ENCODE results near the gene ARHGAP15. TPM values are rescaled to one million over a fixed set of nuclear protein-coding genes. Genes with fewer than 3 reads are reported as not detected.

Gene ARHGAP15
- total RNA-seq, 2 donors from 2014 or later, result 11.0 to 11.8 TPM

DNA sequence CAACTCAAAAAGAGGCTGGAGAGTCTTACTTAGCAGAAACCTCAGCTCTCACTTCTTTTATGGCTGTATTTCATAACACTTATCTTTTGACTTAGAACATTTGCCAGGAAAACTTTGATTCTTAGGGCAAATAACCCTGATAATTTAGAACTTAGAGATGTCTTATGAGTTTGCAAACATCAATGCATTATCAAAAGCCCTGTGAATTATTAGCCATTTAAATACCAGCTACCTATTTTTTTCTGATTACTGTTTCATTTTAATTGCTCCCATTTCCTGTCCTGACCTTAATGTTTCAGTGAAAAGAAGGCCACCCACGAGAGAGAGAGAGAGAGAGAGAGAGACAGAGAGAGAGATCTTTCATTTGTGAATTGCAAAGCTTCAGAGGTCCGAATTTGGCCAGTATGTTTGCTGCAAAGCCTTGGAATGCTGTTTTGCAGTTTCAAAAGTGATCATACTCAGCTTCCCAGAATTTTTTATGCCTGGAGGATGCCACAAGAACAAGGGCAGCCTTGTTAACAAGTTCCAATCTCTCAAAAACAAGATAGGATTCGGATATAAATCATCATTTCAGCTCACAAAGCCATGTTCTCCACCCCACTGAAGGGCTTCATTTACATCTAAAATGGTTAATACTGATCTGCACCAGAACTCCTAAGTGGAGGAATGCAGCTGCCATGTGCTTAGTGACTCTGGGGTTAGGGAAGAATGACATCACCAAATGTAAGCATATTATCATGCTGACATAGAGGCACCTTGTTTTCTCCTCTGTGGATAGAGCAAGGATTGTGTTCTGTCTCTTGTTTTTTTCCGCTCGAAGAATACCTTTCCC lies 478.2 kb downstream of the ARHGAP15 start:
- Histone ChIP-seq H3K4me3 (no peak overlapping the region), H3K4me1 (ENCODE audit: control insufficient read depth in 1 of 2, low read depth in 2 of 2) (no peaks in the 10 kb centered on the region), H3K27me3 (replicated peaks; ENCODE audit: insufficient read depth) (no peaks in the 10 kb centered on the region), H3K27ac (no peak overlapping the region), H3K9me3 (no peaks in the 10 kb centered on the region), H3K36me3 (no peaks in the 10 kb centered on the region)
- DNase-seq (ENCODE audit: low spot score), result no peak
- no peak for ATAC-seq (ENCODE audit: insufficient number of reproducible peaks, low FRiP score, low read depth)
- TF ChIP-seq, protein P1, sequence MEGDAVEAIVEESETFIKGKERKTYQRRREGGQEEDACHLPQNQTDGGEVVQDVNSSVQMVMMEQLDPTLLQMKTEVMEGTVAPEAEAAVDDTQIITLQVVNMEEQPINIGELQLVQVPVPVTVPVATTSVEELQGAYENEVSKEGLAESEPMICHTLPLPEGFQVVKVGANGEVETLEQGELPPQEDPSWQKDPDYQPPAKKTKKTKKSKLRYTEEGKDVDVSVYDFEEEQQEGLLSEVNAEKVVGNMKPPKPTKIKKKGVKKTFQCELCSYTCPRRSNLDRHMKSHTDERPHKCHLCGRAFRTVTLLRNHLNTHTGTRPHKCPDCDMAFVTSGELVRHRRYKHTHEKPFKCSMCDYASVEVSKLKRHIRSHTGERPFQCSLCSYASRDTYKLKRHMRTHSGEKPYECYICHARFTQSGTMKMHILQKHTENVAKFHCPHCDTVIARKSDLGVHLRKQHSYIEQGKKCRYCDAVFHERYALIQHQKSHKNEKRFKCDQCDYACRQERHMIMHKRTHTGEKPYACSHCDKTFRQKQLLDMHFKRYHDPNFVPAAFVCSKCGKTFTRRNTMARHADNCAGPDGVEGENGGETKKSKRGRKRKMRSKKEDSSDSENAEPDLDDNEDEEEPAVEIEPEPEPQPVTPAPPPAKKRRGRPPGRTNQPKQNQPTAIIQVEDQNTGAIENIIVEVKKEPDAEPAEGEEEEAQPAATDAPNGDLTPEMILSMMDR (IDR thresholded peaks at IDR 0.05), result no peak

DNA sequence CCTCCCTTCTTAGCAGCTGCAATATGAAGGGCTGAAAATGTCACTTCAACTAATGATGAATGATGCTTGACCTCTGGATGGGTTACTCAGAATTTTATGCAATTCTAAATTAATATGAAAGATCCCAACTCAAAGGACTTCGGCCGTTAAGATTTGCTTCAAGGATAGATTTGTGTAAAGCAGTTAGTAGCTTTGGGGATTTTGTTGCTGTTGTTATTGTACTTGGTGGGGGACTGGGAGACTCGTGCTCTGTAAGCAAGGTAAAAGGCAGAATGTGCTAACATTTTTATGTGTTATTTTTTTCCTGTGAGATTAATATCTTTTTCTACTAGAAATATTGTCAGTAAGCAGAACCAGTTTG lies 478.8 kb downstream of the ARHGAP15 start:
- Histone ChIP-seq H3K36me3 (no peaks in the 10 kb centered on the region), H3K27me3 (replicated peaks; ENCODE audit: insufficient read depth) (no peaks in the 10 kb centered on the region), H3K4me1 (ENCODE audit: control insufficient read depth in 1 of 2, low read depth in 2 of 2) (no peaks in the 10 kb centered on the region), H3K9me3 (no peaks in the 10 kb centered on the region), H3K27ac (no peak overlapping the region), H3K4me3 (no peak overlapping the region)
- DNase-seq (ENCODE audit: low spot score) (no peak), ATAC-seq (ENCODE audit: insufficient number of reproducible peaks, low FRiP score, low read depth) (no peak)
- TF ChIP-seq, protein P1 (IDR thresholded peaks at IDR 0.05), result no peak

DNA sequence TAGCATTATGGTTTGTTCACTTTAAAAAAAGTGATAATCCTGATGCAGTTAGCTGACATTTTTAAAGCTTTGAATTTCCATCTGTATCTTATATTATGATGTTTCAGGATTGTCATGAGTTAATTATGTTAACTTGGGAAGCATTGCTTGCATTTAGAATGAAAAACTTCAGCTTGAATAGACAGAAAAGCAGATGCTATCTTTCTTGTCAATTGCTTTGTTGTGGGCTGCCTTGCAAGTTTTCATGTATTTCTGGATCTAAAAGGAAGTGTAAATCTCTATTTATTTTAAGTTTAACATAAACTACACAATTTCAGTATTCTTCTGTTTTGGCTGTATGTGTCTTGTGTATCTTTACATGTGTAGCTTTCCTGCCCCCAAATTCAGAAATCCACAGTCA lies 479.5 kb downstream of the ARHGAP15 start:
- Histone ChIP-seq H3K9me3 (no peaks in the 10 kb centered on the region), H3K4me3 (no peak overlapping the region), H3K27ac (no peak overlapping the region), H3K4me1 (ENCODE audit: control insufficient read depth in 1 of 2, low read depth in 2 of 2) (no peaks in the 10 kb centered on the region), H3K27me3 (replicated peaks; ENCODE audit: insufficient read depth) (no peaks in the 10 kb centered on the region), H3K36me3 (no peaks in the 10 kb centered on the region)
- TF ChIP-seq, protein P1 (IDR thresholded peaks at IDR 0.05), result no peak
- ATAC-seq (ENCODE audit: insufficient number of reproducible peaks, low FRiP score, low read depth) (no peak), DNase-seq (ENCODE audit: low spot score) (no peak)

DNA sequence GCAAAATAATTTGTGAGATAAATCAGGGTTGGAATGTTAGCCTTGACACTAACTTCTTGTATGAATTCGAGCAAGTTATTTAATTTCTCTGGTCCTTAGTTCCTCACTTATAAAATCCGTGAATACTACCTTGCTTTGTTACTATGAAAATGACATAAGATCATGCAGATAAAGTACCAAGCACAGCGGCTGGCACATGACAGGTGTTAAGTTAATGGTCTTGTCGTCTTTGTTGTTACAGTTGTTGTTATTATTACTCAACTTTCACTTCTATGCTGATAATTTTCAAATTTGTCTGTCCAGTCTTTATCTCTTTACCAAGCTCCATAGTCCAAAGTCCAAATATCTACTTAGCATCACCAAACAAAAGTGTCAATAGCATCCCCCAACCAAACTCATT lies 482.1 kb downstream of the ARHGAP15 start:
- no peaks in the 10 kb centered on the region for H3K9me3 ChIP-seq
- H3K4me3 ChIP-seq, result no peak overlapping the region
- no peak overlapping the region for H3K27ac ChIP-seq
- no peaks in the 10 kb centered on the region for H3K27me3 ChIP-seq (replicated peaks; ENCODE audit: insufficient read depth)
- H3K4me1 ChIP-seq (ENCODE audit: control insufficient read depth in 1 of 2, low read depth in 2 of 2), result no peaks in the 10 kb centered on the region
- TF ChIP-seq, protein P1 (IDR thresholded peaks at IDR 0.05), result no peak
- no peak for DNase-seq (ENCODE audit: low spot score)
- no peak for ATAC-seq (ENCODE audit: insufficient number of reproducible peaks, low FRiP score, low read depth)
- no peaks in the 10 kb centered on the region for H3K36me3 ChIP-seq

DNA sequence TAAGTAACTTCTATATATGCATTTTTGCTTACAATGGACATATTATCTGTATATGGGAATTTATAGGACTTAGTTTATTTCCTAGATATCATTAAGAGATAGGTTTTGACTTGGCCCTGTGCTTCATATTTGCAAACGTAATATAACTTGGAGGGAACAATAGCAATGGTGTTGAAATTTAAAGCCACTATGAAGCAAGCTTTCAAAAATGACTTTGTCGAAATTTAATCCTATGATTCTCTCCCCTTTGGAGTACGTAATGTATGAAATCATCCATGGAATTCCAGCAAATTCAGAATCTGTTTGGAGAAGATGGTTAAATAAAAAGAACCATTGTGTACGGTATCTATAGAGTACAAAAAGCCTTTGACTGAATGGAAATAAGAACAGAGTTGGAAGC lies 486.3 kb downstream of the ARHGAP15 start:
- Histone ChIP-seq H3K27me3 (replicated peaks; ENCODE audit: insufficient read depth) (no peaks in the 10 kb centered on the region), H3K4me3 (no peak overlapping the region), H3K9me3 (no peaks in the 10 kb centered on the region), H3K36me3 (no peaks in the 10 kb centered on the region), H3K27ac (no peak overlapping the region), H3K4me1 (ENCODE audit: control insufficient read depth in 1 of 2, low read depth in 2 of 2) (no peaks in the 10 kb centered on the region)
- DNase-seq (ENCODE audit: low spot score) (no peak), ATAC-seq (ENCODE audit: insufficient number of reproducible peaks, low FRiP score, low read depth) (no peak)
- TF ChIP-seq, protein P1 (IDR thresholded peaks at IDR 0.05), result no peak

Measured in thoracic aorta (tissue), 2 donors.